Middle frontal gyrus (tissue), 1 donor: ENCODE measurements around the gene TMEM252.

ENCODE experiments used
- DNase-seq: peaks from one replicate; pipeline ENCODE4 v3.0.0-alpha.2; 2015; ENCODE audit warnings: low spot score; ENCODE audit errors: extremely low spot score

Gene TMEM252

GRCh38 chr9:68500457-68501381 is 40.0 kb downstream of the TMEM252 start:
- DNase-seq = no peak

DNA sequence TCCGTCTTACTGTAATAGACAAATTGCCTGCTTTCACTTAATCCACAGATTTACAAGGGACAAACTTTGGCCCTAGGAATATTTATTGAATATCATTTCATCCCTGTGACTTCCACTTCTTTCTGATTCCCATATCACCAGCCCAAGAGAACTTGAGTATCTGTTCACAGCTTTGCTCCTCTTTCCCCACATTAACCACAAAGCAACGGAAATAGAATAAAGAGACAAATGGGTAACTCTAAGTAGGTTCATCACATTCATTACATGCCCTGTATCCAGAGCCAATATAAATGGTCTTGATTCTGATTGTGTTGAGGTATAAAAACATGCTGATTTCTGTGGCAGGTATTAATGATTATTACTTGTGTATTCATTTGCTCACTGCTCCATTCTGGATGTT is 41.9 kb downstream of the TMEM252 start:
- no peak for DNase-seq

GRCh38 chr9:68497629-68498028 is 43.1 kb downstream of the TMEM252 start:
- no peak for DNase-seq

- DNase-seq = no peak
Observed at GRCh38 chr9:68496356-68496755, 44.3 kb downstream of the TMEM252 start.

GRCh38 chr9:68495247-68495646 is 45.4 kb downstream of the TMEM252 start:
- no peak for DNase-seq

DNA sequence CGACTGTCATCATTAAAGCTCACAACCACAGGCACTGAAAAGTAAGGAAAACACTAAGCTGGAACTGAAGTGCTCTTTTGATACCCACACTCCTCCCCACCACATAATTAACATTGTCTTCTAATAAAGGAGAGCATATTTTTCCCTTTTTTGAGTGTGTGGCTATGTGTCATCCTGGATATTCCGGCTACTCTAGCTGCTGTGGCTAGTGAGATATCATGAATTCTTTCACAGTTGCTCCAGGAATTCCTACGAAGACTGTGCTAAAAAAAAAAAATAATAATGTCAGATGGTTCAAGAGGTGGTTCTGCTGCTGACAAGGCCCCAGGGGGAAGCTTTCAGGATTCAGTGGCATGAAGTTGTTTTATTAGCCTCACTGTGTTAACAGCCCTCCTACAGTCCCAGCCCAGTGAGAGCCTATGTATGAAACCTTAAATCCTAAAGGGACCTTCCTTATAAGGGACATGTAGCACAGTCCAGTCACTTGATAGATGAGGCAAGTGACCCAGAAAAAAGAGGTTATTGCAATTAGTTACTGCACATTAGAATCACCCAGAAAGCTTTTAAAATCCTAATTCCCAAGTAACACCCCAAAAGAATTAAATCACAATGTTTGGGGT is 46.6 kb downstream of the TMEM252 start:
- DNase-seq = no peak

GRCh38 chr9:68493541-68493940 is 47.1 kb downstream of the TMEM252 start:
- no peak for DNase-seq

DNA sequence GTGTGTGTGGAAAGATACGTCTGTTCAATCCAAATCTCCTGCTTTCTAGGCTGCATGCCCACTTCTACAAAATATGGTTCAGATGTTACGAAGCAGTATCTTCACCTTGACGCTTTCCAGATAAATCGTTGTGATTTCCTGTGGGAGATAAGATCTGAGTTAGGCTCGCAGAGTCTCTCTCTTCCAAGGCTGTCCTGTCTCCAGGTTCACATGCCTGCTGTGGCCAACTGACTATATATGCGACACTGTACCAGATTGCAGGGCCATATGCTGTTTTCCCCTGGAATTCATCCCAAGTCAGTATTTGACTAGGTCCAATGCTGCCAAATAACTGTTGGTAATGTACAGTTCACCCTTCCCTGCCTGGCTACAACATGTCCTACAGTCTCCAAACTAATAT is 47.9 kb downstream of the TMEM252 start:
- no peak for DNase-seq

DNA sequence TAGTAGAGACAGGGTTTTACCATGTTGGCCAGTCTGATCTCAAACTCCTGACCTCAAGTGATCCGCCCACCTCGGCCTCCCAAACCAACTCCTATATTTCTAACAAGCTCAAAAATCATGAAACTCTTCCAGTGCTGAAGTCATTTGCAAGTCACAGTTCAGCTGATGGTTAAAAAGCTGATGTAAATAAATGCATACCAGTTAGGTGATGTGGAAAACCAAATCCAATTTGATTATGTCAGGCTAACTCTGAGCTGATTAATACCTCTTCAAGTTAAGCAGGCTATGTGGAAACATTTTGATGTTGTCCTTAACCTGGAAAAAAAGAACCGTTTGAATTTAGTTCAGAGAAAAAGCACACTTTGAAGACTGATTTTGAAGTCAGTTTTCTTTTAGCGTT is 51.0 kb downstream of the TMEM252 start:
- no peak for DNase-seq

- DNase-seq = no peak
Observed at GRCh38 chr9:68488126-68488525, 52.6 kb downstream of the TMEM252 start.
